ENCODE results near the gene RABGAP1L.

The RABGAP1L gene

GRCh38 chr1:174160109-174160473 is 771 bp downstream of the RABGAP1L start:
- H3K36me3 Mint-ChIP-seq (ENCODE audit: low read depth): peaks cover 4% of the 10 kb centered on the region
- H3K4me3 Mint-ChIP-seq: peak overlapping the region; percentile 96 to 99 (median 98)
- H3K9me3 Mint-ChIP-seq: no peaks in the 10 kb centered on the region
- no peak for TF ChIP-seq CTCF (IDR thresholded peaks at IDR 0.05; ENCODE audit: unreplicated experiment in 3 of 3)
- H3K27me3 Mint-ChIP-seq (ENCODE audit: low read depth): no peaks in the 10 kb centered on the region
- H3K27ac Mint-ChIP-seq: peak overlapping the region; percentile 70 to 96 (median 89)
- peaks cover 19% of the 10 kb centered on the region for H3K4me1 Mint-ChIP-seq

GRCh38 chr1:174160603-174161002 is 1.3 kb downstream of the RABGAP1L start:
- H3K4me1 Mint-ChIP-seq: peaks cover 19% of the 10 kb centered on the region
- H3K9me3 Mint-ChIP-seq: no peaks in the 10 kb centered on the region
- peak overlapping the region in 2 of 3 experiments; percentile 89 to 96 for H3K27ac Mint-ChIP-seq
- no peak for TF ChIP-seq CTCF (IDR thresholded peaks at IDR 0.05; ENCODE audit: unreplicated experiment in 3 of 3)
- H3K36me3 Mint-ChIP-seq (ENCODE audit: low read depth): peaks cover 4% of the 10 kb centered on the region
- peak overlapping the region; percentile 96 to 99 (median 98) for H3K4me3 Mint-ChIP-seq
- H3K27me3 Mint-ChIP-seq (ENCODE audit: low read depth): no peaks in the 10 kb centered on the region

- H3K9me3 Mint-ChIP-seq: no peaks in the 10 kb centered on the region
- TF ChIP-seq CTCF (IDR thresholded peaks at IDR 0.05; ENCODE audit: unreplicated experiment in 3 of 3): no peak
- H3K36me3 Mint-ChIP-seq (ENCODE audit: low read depth): peaks cover 4% of the 10 kb centered on the region
- H3K27ac Mint-ChIP-seq: peak overlapping the region in 1 of 3 experiments; percentile 96
- H3K27me3 Mint-ChIP-seq (ENCODE audit: low read depth): no peaks in the 10 kb centered on the region
- H3K4me3 Mint-ChIP-seq: peak overlapping the region; percentile 76 to 78 (median 77)
- peaks cover 19% of the 10 kb centered on the region for H3K4me1 Mint-ChIP-seq
Measured at GRCh38 chr1:174161813-174162212, 2.5 kb downstream of the RABGAP1L start.

- no peaks in the 10 kb centered on the region for H3K27me3 Mint-ChIP-seq (ENCODE audit: low read depth)
- H3K36me3 Mint-ChIP-seq (ENCODE audit: low read depth): peaks cover 4% of the 10 kb centered on the region
- H3K27ac Mint-ChIP-seq: peak overlapping the region in 1 of 3 experiments; percentile 3
Measured at GRCh38 chr1:174164826-174165225, 5.5 kb downstream of the RABGAP1L start.

GRCh38 chr1:174165471-174166137 is 6.3 kb downstream of the RABGAP1L start:
- H3K4me1 Mint-ChIP-seq: peaks cover 4% of the 10 kb centered on the region
- H3K4me3 Mint-ChIP-seq: no peak overlapping the region
- H3K27ac Mint-ChIP-seq: peak overlapping the region in 1 of 3 experiments; percentile 43
- H3K36me3 Mint-ChIP-seq (ENCODE audit: low read depth): peaks cover 7% of the 10 kb centered on the region
- no peaks in the 10 kb centered on the region for H3K9me3 Mint-ChIP-seq
- H3K27me3 Mint-ChIP-seq (ENCODE audit: low read depth): no peaks in the 10 kb centered on the region
- TF ChIP-seq CTCF (IDR thresholded peaks at IDR 0.05; ENCODE audit: unreplicated experiment in 3 of 3): no peak

More at GRCh38 chr1:174164826-174165225, 5.5 kb downstream of the RABGAP1L start:
- no peak for TF ChIP-seq CTCF (IDR thresholded peaks at IDR 0.05; ENCODE audit: unreplicated experiment in 3 of 3)
- Mint-ChIP-seq H3K4me1 (peaks cover 10% of the 10 kb centered on the region), H3K4me3 (no peak overlapping the region), H3K9me3 (no peaks in the 10 kb centered on the region)
